HG03565 (cell line): ENCODE data around the gene HCRTR2.

ENCODE experiments used
- ATAC-seq: cut with Tn5 transposase; IDR thresholded peaks from one replicate; pipeline ENCODE4 v1.9.1; 2021; ENCODE audit warnings: mild to moderate bottlenecking, moderate library complexity; ENCODE audit not compliant: unreplicated experiment

HCRTR2 gene

GRCh38 chr6:55319961-55320695 lies 145.8 kb downstream of the HCRTR2 start:
- no peak for ATAC-seq

DNA sequence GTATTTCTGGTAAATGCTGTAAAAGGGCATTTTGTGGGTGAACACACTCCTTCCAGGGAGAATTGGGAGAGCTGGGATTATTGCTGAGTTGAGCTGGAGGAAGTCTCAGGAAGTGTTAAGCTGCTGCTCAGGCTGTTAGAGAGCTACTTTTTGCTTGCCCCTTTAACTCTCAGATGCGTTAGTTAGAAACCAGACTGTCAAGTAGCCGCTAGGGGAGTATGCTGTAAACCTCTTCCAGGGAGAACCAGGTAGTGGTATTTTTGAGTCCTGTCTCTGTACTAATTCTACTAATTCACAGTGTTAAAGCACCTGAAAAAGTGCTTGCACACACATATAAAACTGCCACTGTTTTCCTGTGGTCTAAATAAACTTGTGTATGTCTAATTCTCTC lies 146.4 kb downstream of the HCRTR2 start:
- ATAC-seq: no peak

DNA sequence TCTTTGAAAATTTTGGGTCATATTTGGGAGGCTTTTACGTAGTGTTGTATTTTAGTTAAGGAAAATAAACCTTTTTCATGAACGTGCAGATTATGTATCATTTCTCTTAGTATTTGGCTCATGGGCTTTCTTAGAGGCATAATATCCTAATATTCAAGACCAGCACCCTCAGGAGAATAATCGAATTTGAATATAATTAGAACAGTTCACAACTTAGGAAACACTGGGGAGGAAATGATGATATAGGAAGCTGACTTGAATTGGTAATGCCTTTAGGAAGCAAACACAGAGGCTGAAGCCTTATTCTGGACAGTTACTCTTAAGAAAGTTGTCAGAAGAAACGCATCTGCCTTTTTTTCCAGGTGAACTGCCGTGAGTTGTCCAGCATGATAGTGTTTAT lies 152.9 kb downstream of the HCRTR2 start, which contains the start of gene GFRAL:
Gene GFRAL, plus strand, starts transcription at position 301 of the 400 bp plus-strand sequence. Its CDS starts 86 bp downstream, at position 387.
- no peak for ATAC-seq
